HG03439 (cell line): ENCODE results near the gene MARCHF9.

ENCODE experiments used
- ATAC-seq: cut with Tn5 transposase; IDR thresholded peaks from one replicate; pipeline ENCODE4 v1.9.1; 2021; ENCODE audit warnings: mild to moderate bottlenecking, moderate library complexity; ENCODE audit not compliant: unreplicated experiment

MARCHF9 gene

GRCh38 chr12:57737467-57738460 is 17.1 kb upstream of the MARCHF9 start:
- ATAC-seq = no peak

GRCh38 chr12:57738661-57739237 is 16.2 kb upstream of the MARCHF9 start, which contains the start of gene AGAP2:
Gene AGAP2, minus strand, starts transcription at chr12:57738742. Its CDS starts 496 bp downstream, at chr12:57738246.
- no peak for ATAC-seq

DNA sequence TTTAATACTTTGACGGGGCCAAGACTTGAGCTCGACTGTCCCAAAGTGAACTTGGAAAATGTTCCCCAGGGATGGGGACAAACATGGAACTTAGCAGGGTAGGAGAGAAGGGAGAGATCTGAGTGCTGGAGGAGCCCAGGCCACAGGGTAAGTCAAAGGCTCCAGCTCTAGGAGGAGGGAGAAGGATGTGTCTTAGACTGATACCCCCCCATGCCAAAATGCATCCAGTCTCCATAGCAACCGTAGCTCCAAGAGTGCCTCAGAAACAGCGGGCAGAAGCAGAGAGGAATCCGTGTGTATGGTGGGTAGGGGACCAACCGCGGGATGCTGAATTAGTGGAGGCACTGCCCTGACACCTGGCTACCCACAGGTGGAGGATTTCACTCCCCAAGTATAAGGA is 15.5 kb upstream of the MARCHF9 start:
- no peak for ATAC-seq

- no peak for ATAC-seq
These were observed 14.9 kb upstream of the MARCHF9 start for GRCh38 chr12:57739914-57740538.

DNA sequence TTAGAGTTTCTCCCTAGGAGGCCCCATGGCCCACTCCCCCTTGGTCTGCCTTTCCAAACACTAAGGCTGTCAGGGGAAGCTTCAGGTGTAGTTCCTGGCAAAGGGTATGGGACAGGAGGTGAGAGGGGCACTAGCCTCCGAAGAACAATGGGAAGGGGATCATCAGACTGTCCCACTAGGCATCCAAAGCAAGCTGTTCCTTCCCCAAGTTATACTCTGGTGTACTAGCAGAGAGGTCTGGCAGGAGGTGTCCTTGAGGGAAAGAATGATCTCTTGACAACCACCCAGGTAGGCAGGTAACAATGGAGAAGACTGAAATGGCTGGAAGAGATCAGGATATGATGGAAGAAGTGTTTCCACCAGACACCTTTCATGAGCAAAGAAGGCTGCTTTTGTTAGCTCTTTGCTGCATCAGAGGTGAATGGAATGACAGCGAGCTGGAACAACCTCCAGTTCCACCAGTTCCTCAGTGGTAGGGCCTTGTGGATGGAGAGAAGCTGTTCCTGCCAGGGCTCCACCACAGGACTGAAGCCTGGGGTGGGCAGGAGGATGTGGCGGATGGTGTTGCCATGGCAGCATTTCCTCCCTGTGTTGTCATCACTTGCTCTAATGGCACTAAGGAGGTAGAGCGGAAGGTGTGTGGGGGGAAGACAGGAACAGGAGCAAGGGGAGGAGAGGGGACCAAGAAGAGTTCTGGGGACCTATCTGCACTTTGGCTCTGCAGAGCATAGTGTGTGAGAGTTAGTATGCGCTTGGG is 14.1 kb upstream of the MARCHF9 start:
- ATAC-seq = peak; percentile 35

DNA sequence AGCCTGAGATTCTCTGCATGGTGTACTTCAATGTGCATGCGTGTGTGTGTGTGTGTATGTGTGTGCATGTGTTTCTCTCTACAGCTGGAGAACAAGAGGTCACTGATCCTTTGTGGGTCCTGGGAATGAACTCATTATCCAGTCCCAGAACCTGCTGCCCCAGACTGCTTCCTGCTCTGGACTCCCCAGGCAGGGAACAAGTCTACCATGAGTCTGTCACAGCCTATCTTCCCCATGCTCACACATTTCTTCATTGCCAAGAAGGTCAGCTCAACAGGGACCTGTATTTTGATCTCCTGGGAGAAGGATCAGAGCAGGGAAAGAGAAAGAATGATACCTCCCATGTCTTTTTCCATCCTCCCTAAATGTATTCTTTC is 13.5 kb upstream of the MARCHF9 start:
- no peak for ATAC-seq

- ATAC-seq = peak; percentile 45
These were observed 12.8 kb upstream of the MARCHF9 start for GRCh38 chr12:57741844-57742738.

DNA sequence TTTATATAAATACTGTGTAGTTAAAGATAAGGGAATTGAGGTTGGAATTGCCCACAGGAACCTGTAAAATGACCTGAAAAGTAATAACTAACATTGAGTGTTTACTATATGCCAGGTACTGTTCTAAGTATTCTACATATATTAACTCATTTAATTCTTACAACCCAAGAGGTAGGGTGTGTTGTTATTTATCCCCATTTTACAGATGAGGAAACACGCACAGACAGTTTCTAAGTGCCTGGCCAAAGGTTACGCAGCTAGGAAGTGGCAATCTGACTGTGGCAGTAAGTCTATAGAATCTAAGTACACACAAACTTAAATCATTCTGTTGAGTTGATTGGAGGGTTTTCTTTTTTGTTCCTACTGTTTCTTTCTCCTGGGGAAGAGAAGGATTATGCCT is 11.1 kb upstream of the MARCHF9 start:
- ATAC-seq = no peak

- ATAC-seq = peak; percentile 27
These were observed 10.6 kb upstream of the MARCHF9 start for GRCh38 chr12:57744194-57744776.

- ATAC-seq = peak; percentile 83
These were observed 10.0 kb upstream of the MARCHF9 start, which contains the start of gene TSPAN31 for GRCh38 chr12:57744777-57745484. Gene TSPAN31, plus strand, starts transcription at chr12:57745039. Its CDS starts 116 bp downstream, at chr12:57745155.

DNA sequence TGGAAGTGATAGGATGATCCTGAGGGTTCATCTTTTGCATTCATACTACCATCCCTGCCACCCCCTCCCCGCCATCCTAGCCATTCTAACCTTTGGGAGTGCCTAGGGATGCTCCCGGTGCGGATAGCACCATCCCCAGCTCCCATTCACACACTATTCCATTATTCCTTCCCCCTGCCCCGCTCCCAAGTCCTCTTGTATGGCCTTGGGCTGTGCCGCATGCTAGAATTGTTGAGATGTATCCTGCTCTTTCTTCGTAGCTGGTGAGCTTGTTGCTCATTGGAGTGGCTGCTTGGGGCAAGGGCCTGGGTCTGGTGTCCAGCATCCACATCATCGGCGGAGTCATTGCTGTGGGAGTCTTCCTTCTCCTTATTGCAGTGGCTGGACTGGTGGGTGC is 9.4 kb upstream of the MARCHF9 start:
- no peak for ATAC-seq

DNA sequence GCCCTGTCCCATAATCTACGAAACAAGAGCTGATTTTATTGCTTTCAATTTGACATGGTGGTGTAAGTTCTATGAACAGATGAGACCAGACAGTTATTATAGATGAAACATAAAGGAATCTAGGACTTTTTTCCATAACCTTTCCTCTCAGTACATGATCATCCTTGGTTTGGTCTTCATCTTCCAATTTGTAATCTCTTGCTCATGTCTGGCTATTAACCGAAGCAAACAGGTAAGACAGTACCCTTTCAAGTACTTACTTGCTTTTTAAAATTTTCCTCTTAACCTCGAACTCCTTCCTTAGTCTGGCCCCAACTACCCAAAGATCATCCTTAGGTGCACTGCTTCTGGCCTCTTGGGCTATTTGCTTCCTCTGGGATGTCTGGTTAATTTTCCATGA is 8.9 kb upstream of the MARCHF9 start:
- ATAC-seq = no peak

DNA sequence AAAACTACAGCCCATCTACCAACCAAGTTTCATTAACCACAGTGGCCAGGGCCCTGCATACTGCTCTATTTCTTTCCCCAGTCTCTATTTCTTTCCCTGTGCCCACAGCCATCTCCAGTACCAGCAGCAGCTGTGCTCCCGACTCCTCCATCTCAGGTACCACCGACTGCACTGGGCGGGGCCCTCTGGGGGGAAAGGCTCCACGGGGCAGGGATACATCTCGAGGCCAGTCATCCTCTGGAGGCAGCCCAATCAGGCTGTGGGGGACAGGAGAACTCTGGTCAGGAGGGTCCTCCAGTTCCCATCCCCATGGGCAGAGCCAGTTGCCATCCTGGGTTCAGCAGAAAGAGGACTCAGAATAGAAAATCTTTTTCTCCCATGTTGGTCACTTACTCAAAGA is 5.8 kb upstream of the MARCHF9 start:
- no peak for ATAC-seq

DNA sequence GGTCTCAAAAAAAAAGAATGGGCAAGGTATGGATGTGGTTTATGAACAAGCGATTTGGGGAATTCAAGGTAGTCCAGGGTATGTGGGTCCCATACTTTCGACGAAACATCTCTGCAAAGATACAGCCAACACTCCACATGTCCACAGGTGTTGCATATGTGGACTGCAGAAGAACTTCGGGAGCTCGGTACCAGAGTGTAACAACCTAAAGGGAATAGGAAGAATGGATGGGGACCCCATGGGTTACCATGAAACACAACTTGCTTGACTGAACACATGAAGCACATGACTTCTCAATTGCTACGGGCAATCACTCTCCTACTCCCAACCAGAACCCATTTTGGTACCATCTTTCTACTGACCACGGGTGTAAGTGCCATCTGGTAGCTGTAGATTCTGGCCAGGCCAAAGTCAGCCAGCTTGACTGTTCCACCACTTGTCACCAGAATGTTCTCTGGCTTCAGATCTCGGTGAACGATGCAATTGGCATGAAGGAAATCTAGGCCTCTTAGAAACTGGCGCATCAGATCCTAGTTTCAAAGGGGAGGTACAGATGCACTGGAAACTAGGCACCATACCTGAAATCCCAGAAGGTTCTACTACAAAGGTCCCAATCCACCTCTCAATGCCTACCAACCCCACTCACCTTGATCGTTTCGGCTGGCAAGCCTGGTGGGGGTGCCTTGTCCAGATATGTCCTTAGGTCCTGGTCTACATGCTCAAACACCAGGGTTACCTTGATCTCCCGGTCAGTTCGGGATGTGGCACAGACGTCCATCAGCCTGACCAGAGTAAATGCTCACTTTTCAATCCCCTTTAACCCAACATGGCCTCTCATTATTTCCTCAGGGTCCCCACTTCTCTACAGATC is 4.1 kb upstream of the MARCHF9 start:
- no peak for ATAC-seq

DNA sequence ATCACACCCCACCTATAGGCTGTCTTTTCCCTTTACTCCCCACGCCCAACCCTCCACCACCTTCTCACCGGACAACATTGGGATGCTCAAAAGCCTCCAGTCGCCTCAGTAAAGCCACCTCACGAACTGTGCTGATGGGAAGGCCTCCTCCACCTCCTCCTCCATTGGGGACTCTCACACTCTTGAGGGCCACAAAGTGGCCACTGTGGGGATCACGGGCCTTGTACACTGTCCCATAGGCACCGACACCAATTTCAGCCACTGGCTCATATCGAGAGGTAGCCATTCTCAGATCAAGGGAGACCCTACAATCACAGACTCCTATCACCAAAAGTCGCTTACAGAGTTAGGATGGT is 3.5 kb upstream of the MARCHF9 start:
- ATAC-seq = no peak

DNA sequence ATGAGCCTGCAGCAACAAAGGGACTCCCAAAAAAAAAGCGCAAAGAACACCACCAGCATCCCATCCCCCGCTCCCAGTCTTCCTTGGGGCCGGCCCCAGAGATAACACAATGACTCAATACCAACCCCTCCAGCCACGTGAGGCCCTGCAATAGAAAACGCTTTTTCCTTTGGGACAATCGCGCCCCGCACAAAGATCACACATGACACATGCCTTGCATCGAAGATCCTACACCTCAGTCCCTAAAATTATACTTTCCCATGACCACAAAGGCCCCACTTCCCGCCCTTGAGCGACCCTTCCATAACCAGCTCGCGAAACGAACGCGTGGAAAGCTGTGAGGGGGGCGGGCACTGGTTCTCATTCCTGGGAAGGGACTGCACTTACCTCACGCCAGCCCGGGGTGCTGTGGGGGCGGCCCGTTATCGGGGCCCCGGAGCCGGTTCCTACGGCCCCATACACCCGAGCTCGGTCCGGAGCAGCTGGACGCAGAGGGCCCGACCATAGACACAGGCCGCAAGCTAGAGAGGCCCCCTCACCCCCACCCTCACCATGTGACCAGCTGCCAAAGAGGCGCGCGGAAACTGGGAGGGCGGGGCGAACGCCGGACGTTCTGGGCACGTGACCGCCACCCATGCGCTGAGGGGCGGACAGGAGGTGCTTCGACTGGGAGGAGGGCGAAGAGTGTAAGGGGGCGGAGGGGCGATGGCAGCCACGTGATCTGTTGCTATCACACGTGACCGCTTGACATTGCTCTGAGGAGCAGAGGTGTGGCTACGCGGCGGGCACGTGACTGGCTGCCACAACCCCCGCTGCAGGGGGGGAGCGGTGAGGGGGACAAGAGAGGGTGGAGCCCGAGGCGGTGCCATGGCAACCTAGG is 2.9 kb upstream of the MARCHF9 start, which contains the start of gene CDK4:
TSS of gene CDK4 (minus strand) at position 523 of the 880 bp plus-strand sequence. CDS start 593 bp downstream, outside the sequence.
- peak; percentile 78 for ATAC-seq

GRCh38 chr12:57752668-57753000 is 2.3 kb upstream of the MARCHF9 start:
- ATAC-seq = no peak
